Measurements from ENCODE around the gene PTPRM.

Gene PTPRM

GRCh38 chr18:7908681-7909299 is 341.7 kb downstream of the PTPRM start:
- DNase-seq (ENCODE audit: low read depth), result no peak
- TF ChIP-seq, protein P1, sequence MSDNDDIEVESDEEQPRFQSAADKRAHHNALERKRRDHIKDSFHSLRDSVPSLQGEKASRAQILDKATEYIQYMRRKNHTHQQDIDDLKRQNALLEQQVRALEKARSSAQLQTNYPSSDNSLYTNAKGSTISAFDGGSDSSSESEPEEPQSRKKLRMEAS (IDR thresholded peaks at IDR 0.05; ENCODE audit: low read depth, low read length), result no peak
- no peak for TF ChIP-seq CTCF (IDR thresholded peaks at IDR 0.05; ENCODE audit: low read depth, low read length)
- no peak for TF ChIP-seq MYC (IDR thresholded peaks at IDR 0.05; ENCODE audit: low read depth, low read length)
- TF ChIP-seq POLR2A (IDR thresholded peaks at IDR 0.05; ENCODE audit: extremely low read depth, insufficient read length), result no peak
- H3K4me3 ChIP-seq (ENCODE audit: low read depth, low read length), result no peak overlapping the region

- no peak for TF ChIP-seq CTCF (IDR thresholded peaks at IDR 0.05; ENCODE audit: low read depth, low read length)
- no peak for TF ChIP-seq MYC (IDR thresholded peaks at IDR 0.05; ENCODE audit: low read depth, low read length)
- TF ChIP-seq POLR2A (IDR thresholded peaks at IDR 0.05; ENCODE audit: extremely low read depth, insufficient read length), result no peak
- TF ChIP-seq, protein P1 (IDR thresholded peaks at IDR 0.05; ENCODE audit: low read depth, low read length), result no peak
Observed at GRCh38 chr18:7914834-7915670, 347.9 kb downstream of the PTPRM start.

GRCh38 chr18:7918701-7919100 is 351.6 kb downstream of the PTPRM start:
- no peak for DNase-seq (ENCODE audit: low read depth)
- TF ChIP-seq POLR2A (IDR thresholded peaks at IDR 0.05; ENCODE audit: extremely low read depth, insufficient read length) (no peak), MYC (IDR thresholded peaks at IDR 0.05; ENCODE audit: low read depth, low read length) (no peak), CTCF (IDR thresholded peaks at IDR 0.05; ENCODE audit: low read depth, low read length) (no peak)
- TF ChIP-seq, protein P1 (IDR thresholded peaks at IDR 0.05; ENCODE audit: low read depth, low read length), result no peak

More at GRCh38 chr18:7914834-7915670, 347.9 kb downstream of the PTPRM start:
- DNase-seq (ENCODE audit: low read depth), result no peak
- no peak overlapping the region for H3K4me3 ChIP-seq (ENCODE audit: low read depth, low read length)

GRCh38 chr18:7919565-7919964 is 352.4 kb downstream of the PTPRM start:
- no peak for TF ChIP-seq CTCF (IDR thresholded peaks at IDR 0.05; ENCODE audit: low read depth, low read length)
- TF ChIP-seq, protein P1 (IDR thresholded peaks at IDR 0.05; ENCODE audit: low read depth, low read length), result no peak
- TF ChIP-seq MYC (IDR thresholded peaks at IDR 0.05; ENCODE audit: low read depth, low read length), result no peak
- no peak for TF ChIP-seq POLR2A (IDR thresholded peaks at IDR 0.05; ENCODE audit: extremely low read depth, insufficient read length)
- no peak overlapping the region for H3K4me3 ChIP-seq (ENCODE audit: low read depth, low read length)
- no peak for DNase-seq (ENCODE audit: low read depth)

More at GRCh38 chr18:7918701-7919100, 351.6 kb downstream of the PTPRM start:
- no peak overlapping the region for H3K4me3 ChIP-seq (ENCODE audit: low read depth, low read length)

GRCh38 chr18:7921938-7922587 is 354.9 kb downstream of the PTPRM start:
- TF ChIP-seq, protein P1 (IDR thresholded peaks at IDR 0.05; ENCODE audit: low read depth, low read length), result no peak
- TF ChIP-seq CTCF (IDR thresholded peaks at IDR 0.05; ENCODE audit: low read depth, low read length), result no peak
- TF ChIP-seq MYC (IDR thresholded peaks at IDR 0.05; ENCODE audit: low read depth, low read length), result no peak
- no peak overlapping the region for H3K4me3 ChIP-seq (ENCODE audit: low read depth, low read length)
- DNase-seq (ENCODE audit: low read depth), result no peak
